Activated CD8-positive, alpha-beta memory T cell treated with anti-CD3 and anti-CD28 coated beads, Interleukin-2, amount 50 U/mL, for 1 hour (primary cell): ENCODE results near the gene TULP3.
"Not testable (repeated sequence)": the region's sequence is repeated elsewhere in the genome, so short reads cannot be mapped to it uniquely, and the experiment has no call there.

Experiments
- DNase-seq: peaks from one replicate; pipeline ENCODE4 v3.0.0-alpha.2; 2020; ENCODE audit errors: extremely low read depth

Gene TULP3, protein sequence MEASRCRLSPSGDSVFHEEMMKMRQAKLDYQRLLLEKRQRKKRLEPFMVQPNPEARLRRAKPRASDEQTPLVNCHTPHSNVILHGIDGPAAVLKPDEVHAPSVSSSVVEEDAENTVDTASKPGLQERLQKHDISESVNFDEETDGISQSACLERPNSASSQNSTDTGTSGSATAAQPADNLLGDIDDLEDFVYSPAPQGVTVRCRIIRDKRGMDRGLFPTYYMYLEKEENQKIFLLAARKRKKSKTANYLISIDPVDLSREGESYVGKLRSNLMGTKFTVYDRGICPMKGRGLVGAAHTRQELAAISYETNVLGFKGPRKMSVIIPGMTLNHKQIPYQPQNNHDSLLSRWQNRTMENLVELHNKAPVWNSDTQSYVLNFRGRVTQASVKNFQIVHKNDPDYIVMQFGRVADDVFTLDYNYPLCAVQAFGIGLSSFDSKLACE

DNA sequence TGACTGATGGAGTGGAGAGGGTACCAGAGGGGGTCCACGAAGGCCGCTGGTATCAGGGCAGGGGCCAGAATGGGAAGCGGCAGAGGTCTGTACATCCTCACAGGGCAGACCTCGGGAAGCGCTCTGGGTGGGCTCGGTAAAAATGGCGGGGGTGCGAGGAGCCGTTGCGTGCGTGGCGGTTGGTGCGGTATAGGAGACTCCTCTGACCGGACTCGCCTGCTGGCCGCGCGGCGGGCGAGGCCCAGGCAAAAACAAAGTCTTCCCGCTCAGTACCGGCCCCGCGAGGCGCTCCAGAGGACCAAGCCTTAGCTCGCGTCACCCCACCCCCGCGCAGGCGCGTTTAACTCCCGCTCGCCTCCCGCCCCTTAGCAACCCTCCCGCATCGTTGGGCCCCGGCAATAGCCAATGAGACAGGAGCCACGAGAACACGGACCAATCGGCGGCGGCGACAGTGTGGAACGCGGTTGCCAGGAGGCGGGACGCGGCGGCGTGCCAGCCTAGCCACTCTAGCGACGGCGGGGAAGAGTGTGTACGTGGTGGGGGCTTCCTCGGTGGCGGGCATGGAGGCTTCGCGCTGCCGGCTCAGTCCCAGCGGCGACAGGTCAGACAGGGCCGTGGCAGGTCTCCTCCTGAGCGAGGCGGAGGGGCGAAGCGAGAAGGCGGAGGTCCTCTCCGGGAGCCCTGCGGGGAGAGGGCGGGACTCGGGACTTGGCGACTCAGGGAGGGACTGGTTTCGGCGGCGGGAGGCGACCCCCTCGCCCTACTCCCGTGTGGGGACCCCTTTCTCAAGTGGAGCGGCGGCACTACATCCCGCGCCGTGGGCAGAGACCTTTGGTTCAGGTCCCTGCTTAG lies at the start of gene TULP3:
Gene TULP3, plus strand, starts transcription at position 504 of the 852 bp plus-strand sequence. Its CDS starts 57 bp downstream, at position 561.
- DNase-seq, result peak; percentile 97

DNA sequence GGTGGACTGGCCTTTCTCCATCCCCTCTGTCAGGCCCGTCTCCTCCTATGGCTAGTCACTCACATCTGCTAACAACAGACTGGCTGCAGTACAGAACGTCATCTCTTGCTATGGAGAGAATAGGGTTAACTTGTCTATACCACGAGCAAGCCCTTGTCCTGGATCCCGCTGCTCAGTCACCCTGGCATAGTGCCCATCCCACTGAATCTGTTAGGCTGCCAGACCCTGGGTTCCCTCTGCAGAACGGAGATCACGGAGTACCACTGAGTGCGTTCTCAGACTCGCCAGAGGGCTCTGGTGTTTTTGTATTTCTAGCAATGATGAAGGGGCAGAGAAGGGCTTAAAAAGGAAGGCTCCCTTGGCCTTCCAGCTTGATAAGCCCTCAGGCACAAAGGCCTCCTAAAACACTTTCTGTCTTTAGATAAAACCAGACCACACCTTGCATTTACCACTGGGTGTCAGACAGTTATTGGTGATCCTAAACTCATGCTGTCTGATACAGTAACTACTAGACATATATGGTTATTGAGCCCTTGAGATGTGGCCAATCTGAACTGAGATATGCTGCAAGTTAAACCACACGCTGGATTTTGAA lies 49.5 kb upstream of the TULP3 start:
- no peak for DNase-seq

- no peak for DNase-seq
These were observed 47.7 kb upstream of the TULP3 start for GRCh38 chr12:2842948-2843347.

GRCh38 chr12:2844786-2845185 lies 45.9 kb upstream of the TULP3 start:
- no peak for DNase-seq

- DNase-seq, result no peak
These were observed 45.4 kb upstream of the TULP3 start for GRCh38 chr12:2845280-2845679.

GRCh38 chr12:2851931-2852330 lies 38.8 kb upstream of the TULP3 start:
- no peak for DNase-seq

DNA sequence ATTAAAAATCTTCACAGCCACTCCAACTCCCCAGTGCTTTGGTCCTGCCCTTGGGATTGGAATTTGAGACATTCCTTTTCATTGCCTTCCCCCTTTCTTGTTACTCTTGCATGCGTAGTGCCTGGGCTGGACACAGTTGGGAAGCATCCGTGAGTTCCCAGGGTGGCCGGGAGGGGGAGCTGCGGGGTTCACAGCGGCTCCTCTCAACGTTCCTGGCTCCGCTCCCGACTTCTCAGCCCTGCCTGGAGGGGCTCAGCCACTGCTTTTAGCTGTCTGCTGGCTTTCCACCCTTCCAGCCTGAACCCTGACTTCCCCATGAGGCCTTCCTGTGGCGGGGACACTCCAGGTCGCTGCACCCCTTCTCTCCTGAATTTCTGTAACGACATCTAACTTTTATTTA lies 37.1 kb upstream of the TULP3 start:
- DNase-seq, result no peak

- DNase-seq, result no peak
These were observed 35.8 kb upstream of the TULP3 start for GRCh38 chr12:2854669-2855453.

- no peak for DNase-seq
These were observed 35.1 kb upstream of the TULP3 start for GRCh38 chr12:2855546-2855945.

- no peak for DNase-seq
These were observed 34.6 kb upstream of the TULP3 start for GRCh38 chr12:2856051-2856450.

DNA sequence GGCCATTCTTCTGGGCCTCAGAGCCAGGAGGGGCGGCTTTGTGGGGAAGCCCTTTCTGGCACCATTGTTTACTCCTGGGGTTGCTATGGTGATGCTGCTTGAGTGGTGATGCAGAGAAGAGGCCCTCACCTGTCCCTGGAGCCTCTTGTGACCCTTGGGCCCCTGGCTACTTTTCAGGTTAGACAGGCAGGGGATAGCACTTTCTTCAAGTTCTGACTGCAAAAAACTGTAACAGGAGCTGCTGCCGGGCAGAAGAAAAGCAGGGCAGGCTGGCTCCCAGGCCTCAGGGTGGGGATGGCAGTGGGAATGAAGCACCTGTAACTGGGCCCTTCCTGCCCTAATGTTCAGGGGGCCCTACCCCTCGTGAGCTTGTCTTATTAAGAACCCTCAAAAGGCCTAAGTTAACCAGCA lies 33.7 kb upstream of the TULP3 start, which contains the start of gene TEX52:
Gene TEX52, minus strand, starts transcription at position 19 of the 411 bp plus-strand sequence. Its CDS starts 13 bp downstream, at position 6.
- DNase-seq, result no peak

DNA sequence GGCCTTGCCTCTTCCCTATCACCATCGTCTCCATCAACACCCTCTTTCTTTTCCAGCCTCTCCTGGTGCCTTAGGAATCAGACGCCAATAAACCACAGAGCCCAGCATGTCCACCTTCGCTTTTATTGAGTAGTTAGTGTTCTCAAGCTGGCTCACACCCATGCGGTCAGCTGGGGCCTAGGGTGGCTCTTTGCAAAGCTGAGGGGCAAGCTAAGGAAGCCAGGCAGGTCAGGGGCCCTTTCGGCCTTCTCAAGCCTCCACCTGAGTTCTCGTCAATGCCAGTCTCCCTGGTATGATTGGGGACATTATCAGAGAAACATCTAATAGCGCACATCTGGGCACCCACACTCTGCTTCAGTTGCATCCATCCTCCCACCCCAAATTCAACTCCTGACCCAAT lies 33.1 kb upstream of the TULP3 start:
- DNase-seq, result no peak

GRCh38 chr12:2858334-2858733 lies 32.4 kb upstream of the TULP3 start:
- DNase-seq, result no peak

- no peak for DNase-seq
These were observed 31.7 kb upstream of the TULP3 start for GRCh38 chr12:2858944-2859421.

DNA sequence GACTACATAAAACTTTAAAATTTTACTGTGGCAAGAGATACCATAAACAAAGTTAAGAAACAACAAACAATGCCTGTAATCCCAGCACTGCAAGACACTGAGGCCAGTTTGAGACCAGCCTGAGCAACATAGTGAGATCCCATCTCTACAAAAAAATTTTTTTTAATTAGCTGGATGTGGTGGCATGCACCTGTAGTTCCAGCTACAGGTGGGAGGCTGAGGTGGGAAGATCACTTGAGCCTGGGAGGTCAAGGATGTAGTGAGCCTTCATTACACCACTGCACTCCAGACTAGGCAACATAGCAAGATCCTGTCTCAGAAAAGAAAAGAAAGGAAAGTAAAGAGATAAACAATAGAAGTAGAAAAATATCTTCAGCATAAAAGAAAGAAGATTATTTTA lies 30.5 kb upstream of the TULP3 start:
- no peak for DNase-seq

DNA sequence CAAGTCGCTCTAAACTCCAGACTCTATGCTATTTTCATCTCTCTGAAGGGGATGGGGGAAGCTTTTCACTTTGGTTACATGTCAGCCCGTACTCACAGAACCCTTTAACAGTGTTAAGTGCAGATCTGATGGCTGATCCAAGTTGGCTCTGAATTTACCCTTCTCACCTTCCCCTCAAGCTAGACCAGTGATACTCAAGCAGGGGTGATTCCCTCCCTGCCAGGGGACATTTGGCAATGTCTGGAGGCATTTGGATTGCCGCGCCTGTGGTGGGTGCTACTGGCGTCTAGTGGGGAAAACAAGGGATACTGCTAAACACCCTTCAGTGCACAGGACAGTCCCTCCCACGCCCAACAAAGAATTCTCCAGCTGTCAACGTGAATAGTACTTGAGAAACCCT lies 27.8 kb upstream of the TULP3 start:
- no peak for DNase-seq

GRCh38 chr12:2863402-2863801 lies 27.3 kb upstream of the TULP3 start:
- not testable (repeated sequence) for DNase-seq

DNA sequence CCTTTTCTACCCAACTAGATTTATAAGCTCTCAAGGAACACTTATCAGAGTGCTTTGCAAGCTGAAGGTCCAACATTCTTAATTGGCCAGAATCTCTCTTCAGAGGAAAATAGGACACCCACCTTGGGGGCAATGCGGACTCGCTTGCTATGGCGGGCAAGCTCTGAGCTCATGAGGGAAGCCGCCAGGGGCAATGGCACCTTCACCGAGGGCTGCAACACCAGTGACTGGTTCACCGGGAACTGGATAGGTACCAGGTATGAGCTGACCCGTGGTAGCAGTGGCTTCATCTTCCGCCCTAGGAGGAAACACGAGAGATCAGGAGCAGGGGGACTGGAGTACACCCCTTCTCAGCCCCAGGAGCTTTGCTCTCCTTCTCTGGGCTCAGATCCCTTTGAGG lies 26.5 kb upstream of the TULP3 start:
- no peak for DNase-seq

DNA sequence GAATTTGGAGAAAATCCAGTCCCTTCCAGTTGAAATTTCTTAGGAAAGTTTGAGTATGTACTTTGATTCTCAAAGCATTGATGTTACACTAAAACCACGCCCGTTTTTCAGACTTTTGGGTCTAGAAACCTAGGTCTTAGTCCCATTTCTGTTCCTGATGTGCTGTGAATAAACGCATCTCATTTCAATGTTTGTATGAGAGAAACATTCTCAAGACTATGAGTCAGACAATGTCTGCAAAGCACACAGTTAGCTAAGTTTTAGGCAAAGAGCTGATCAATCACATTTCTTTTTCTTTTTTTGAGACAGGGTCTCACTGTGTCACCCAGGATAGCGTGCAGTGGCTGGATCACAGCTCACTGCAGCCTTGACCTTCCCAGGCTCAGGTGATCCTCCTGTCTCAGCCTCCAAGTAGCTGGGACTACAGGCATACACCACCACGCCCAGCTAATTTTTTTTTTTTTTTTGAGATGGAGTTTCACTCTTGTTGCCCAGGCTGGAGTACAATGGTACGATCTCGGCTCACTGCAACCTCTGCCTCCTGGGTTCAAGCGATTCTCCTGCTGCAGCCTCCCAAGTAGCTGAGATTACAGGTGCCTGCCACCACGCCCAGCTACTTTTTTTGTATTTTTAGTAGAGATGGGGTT lies 21.6 kb upstream of the TULP3 start:
- DNase-seq, result not testable (repeated sequence)

- no peak for DNase-seq
These were observed 14.2 kb upstream of the TULP3 start for GRCh38 chr12:2876431-2877046.
